Left cardiac atrium (tissue), 4 donors: Measurements from ENCODE around the gene PIGR. TPM values are rescaled to one million over a fixed set of nuclear protein-coding genes. Genes with fewer than 3 reads are reported as not detected.

Source experiments
- ATAC-seq, 2 donors: fragments of 200-7000 bp; cut with Tn5 transposase; one replicate each; pipeline ENCODE4 v1.9.1; 2020; ENCODE audit warnings: mild to moderate bottlenecking in 2 of 2, moderate library complexity in 2 of 2
- DNase-seq: peaks from one replicate; pipeline ENCODE4 v3.0.0-alpha.2; 2020
- intact Hi-C, 2 donors: fragments of 100-400 bp; cut with DNase I; formaldehyde crosslinking; loops; one replicate each; pipeline versions ENCODE4 v1.14.1 to v1.15.1; 2022 to 2023
- total RNA-seq, 2 donors: library from RNA; stranded (reverse); fragmentation: NEBNext Ultra II Directional; extraction: Animal tissue kit (Norgen Biotek cat#: 25700); gene quantifications; one replicate each; pipeline ENCODE4 v1.2.1, GENCODE V29; 2021
- donor health status: DM: no; HTN: yes; CAD: no.
- donor health status: DM: no; HTN: yes; CAD: no; lungs with severe emphysema.
- donor health status: DM: yes; HTN: yes; CAD: no.
- donor health status: Dilated cardiomyopathy.

Gene PIGR
- total RNA-seq, 2 donors from 2014 or later = 0.06 to 0.16 TPM

DNA sequence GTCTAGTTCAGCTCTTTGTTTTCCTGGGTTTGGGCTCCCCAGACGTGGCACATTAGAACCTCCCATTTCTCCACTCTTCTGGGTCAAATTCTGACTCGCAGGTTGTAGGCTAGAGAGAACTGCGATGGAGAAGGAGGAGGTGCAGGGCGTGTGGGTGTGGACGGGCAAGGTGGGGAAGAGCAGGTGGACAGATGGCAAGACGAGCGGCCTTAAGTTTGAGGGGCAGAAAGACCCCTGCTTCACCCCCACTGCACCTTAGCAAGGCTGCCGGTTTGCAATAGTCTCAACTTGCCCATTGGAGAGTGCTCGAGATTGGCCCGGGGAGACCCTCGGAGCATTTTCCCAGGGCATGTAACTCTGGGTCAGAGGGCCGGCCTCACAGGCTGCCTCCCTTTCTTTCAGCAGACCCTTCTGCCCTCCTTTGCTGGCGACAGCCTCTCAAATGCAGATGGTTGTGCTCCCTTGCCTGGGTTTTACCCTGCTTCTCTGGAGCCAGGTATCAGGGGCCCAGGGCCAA, 47.3 kb downstream of the PIGR start:
- no peak for ATAC-seq
- intact Hi-C loops = no loop called here
- no peak for DNase-seq

DNA sequence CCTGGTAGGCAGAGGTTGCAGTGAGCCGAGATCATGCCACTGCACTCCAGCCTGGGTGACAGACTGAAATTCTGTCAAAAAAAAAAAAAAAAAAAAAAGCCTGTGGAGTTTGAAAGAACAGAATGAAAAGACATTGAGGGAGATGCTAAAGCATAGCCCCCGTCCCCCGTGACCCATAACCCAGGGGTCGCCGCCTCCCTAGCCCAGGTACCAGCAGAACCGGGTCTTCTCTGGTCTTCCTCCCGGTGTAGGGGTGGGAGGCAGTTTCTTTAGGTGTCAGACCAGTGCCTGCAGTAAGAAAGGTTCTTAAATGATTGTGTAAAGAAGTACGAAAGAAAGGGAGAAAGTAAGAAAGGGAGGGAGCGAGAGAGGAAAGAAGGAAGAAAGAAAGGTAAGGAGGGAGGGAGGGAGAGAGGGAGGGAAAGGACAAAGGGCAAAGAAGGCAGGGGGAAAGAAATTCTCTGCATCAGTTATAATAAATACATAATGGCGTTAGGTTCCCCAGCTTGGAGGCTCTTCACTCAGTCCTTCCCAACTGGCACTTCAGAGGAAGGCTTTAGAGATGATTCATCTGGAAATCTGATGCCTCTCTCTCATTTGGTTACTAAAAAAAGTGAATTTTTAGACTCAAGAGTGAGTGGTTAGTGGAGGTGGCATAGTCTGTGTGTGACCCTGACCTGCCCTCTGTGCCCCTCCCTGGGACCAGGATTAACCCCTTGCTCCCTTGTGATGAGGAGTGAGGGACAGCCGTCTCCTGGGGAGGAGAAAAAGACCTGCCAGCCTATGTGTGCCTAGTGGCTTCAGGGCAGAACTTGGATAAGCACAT, 48.0 kb downstream of the PIGR start:
- intact Hi-C loops = no loop called here
- DNase-seq (no peak), ATAC-seq (peak; percentile 16 to 71)

DNA sequence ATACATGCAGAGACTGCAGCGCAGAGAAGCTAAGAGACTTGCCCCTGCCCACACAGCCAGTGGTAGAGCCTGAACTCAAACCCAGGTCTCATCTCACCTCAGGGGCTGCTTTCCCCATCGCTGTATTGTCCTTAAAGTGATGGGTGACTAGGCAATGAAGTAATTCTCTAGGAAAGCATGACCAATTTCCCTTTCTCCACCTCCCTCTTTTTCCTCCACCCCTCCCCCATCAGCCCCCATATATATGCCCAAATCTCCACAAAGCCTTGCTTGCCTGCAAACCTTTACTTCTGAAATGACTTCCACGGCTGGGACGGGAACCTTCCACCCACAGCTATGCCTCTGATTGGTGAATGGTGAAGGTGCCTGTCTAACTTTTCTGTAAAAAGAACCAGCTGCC, 49.1 kb downstream of the PIGR start, which contains the start of gene IL24:
TSS of gene IL24 (plus strand) at position 269 of the 400 bp plus-strand sequence. CDS start 390 bp downstream, outside the sequence.
- DNase-seq (no peak), ATAC-seq (no peak)
- intact Hi-C loops = no loop called here

DNA sequence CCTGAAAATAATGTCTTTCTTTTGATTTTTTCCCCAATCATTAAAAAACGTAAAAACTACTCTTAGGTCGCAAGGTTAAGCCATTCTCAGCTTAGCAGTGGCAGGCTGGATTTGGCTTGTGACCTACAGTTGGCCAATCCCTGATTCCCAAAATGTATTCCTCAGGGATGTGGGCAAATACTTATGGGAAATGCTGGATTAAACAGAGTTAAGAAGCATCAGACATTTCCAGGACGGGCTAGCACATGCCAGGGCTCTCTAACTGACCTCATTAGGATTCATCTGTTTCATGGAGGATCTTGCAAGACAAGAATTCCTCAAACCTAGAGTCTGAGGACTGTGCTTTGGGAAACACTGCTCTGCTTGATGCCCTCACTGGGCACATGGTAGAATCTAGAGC, 50.0 kb downstream of the PIGR start:
- DNase-seq (no peak), ATAC-seq (peak in 1 of 2 donors; percentile 16)
- intact Hi-C loops = no loop called here

DNA sequence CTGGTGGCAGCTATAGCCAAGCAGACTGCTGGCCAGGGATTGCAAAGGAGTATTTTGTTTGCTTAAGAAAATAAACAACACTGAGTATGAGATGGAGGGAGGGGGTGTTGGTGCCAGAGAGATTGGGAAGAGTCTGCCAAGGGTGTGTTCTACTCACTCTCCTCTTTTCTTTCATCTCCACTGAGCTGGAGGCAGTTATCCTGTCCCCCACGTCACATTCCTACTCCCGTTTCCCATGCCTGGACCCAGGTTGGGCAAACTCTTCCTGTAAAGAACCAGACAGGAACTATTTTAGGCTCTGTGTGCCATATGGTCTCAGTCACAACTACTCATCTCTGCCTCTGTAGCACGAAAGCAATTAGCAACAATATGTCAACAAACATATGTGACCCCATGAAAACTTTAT, 50.4 kb downstream of the PIGR start:
- intact Hi-C loops = no loop called here
- DNase-seq = no peak
- peak in 1 of 2 donors; percentile 28 for ATAC-seq

DNA sequence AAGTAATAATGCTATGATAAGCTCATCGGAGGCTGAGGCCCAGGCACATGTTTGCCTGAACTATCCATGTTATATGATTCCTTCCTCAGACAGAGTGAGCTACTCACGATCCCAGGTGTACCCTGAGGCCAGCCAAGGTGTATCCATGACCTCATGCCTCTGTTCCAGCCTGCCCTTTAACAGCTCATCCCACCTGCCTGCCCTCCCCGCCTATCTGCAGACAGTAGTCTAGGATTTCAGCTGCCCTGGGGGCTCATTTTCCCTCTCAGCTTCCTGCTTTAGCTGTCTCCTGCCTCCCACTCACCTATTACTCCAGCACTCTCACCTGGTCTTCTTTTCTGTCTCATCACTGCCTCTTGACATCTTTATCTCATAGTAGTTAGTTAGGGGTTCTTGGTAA, 50.9 kb downstream of the PIGR start:
- ATAC-seq = no peak
- no peak for DNase-seq
- intact Hi-C loops = no loop called here

DNA sequence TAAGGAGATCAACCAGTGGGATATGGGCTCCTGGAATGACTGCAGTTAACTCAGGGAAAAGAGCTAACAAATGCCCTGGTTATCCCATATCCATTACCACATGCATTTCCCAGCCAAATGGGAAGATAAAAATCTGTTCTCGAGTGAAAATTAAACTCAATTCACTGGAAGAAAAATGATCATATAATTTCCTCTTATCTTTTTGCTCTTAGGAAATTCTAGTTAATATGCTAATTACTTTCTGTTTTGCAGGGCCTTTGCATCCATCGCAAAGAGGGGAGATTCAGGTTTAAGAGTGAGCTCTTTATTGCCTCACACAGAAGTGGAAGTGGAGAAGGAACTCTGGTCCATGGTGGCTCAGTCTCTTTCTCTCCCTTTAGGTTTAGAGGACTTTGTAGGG, 52.9 kb downstream of the PIGR start:
- intact Hi-C loops = no loop called here
- ATAC-seq (no peak), DNase-seq (no peak)

DNA sequence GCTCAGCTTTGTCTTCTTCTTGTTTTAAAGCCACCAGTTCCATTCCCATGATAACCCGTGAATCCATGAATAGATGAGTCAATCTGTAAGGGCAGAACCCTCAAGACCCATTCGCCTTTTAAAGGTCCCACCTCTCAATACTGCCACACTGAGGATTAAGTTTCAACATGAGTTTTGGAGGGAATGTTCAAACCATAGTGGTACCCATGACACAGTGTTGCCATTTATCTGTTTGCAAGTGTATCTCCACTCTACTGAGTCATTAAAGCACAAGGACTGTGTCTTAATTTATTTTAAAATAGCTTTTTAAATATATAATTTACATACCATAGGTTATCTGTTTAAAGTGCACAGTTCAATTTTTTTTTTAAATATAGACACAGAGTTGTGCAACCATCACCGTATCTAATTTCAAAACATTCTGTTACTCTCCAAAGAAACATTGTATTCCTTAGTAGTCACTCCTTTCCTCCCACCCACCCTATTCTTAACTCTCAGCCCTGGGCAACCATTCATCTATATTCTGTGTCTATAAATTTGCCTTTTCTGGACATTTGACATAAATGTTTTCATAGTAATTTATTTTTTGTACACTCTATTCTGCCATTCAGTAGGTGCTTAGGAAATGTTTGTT, 53.8 kb downstream of the PIGR start:
- DNase-seq (no peak), ATAC-seq (no peak)
- intact Hi-C loops = no loop called here

DNA sequence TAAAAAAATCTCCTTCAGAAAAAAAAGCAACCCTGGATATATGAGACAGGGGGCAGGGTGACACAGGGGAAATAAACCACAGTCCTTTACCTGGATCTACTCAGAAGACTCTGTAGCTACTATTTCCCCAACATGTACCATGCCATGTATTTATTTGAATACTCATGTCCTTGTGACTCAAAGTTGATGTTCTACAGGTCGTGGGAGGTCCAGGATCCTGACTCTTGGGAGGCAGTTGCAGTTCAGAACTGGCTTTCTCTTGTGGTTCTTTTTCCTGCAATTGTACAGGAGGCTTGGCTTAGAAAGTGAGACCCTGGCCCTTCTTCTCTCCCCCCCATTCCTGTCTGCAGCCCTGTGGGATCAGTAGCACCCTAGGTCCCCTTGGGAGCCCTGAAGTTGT, 54.9 kb downstream of the PIGR start:
- ATAC-seq = no peak
- intact Hi-C loops = no loop called here
- no peak for DNase-seq

DNA sequence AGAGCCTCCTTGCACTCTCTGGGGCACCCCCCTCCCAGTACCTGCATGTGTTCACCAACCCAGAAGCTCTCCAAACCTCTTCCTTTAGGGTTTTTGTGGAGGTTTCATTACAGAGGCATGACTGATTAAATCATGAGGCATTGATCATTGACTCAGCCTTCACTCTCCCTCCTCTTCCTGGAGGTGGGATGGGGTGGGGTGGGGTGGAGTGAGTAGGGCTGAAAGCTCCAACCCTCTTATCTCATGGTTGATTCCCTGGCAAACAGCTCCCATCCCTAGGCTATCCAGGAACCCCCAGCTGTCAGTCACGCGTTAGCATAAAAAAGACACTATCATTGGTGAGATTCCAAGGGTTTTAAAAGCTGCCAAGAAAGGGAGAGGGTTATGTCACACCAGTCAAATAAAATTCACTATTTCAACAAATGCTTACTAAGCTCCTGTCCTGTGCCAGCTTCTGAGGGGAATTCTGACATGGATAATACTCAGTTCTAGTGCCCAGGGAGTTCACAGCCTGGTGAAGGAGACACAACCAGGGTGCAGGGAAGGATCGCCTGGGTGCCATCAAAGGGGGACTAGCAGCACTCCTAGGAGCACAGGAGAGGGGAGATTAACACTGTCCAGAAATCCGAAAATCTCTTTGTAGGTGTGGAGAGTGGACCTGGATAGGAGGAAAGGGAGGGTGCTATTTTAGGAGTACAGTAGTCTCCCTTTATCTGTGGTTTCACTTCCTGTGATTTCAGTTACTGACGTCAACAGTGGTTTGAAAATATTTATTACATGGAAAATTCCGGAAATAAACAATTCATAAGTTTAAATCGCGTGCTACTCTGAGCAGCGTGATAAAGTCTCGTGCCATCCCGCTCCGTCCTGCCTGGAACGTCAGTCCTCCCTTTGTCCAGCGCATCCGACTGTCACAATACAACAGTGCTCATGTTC, 55.9 kb downstream of the PIGR start:
- no peak for DNase-seq
- ATAC-seq = peak; percentile 67 to 94
- intact Hi-C loops = no loop called here

DNA sequence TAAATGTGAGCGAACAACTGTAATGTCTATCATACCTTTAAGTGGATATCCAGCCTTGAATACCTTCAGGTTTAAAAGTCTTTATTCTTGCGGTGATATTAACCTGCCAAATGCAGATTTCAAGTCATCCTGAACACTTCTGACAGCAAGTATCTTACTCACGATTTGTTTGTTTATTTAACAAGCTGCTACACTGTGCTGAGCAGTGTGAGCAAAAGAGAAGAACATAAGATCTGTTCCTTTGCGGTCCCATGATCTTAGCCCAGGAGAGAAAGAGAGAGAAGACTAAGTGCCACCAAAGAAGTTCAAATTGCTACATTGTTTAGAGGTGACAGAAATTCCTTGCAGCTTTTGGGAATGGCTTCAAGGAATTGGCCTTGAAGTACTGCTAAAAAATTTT, 58.6 kb downstream of the PIGR start:
- ATAC-seq = no peak
- intact Hi-C loops = no loop called here
- DNase-seq = no peak

DNA sequence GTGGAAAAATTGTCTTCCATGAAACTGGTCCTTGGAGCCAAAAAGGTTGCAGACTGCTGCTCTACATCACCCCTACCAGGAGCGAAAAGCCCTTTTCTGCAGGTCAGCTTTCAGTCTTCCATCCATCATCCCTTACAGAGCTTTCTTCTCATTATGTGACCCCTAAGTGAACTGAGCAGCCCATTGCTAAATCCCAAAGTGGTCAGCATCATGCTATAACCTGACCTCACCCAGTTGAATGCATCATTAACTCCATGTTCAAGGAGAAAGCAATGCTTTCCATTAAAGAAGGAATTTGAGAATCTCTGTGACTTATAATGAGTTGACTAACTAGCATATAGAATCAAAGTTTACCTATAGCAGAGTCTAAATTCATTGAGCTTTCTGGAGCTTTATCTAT, 59.4 kb downstream of the PIGR start:
- DNase-seq (no peak), ATAC-seq (no peak)
- intact Hi-C loops = no loop called here

DNA sequence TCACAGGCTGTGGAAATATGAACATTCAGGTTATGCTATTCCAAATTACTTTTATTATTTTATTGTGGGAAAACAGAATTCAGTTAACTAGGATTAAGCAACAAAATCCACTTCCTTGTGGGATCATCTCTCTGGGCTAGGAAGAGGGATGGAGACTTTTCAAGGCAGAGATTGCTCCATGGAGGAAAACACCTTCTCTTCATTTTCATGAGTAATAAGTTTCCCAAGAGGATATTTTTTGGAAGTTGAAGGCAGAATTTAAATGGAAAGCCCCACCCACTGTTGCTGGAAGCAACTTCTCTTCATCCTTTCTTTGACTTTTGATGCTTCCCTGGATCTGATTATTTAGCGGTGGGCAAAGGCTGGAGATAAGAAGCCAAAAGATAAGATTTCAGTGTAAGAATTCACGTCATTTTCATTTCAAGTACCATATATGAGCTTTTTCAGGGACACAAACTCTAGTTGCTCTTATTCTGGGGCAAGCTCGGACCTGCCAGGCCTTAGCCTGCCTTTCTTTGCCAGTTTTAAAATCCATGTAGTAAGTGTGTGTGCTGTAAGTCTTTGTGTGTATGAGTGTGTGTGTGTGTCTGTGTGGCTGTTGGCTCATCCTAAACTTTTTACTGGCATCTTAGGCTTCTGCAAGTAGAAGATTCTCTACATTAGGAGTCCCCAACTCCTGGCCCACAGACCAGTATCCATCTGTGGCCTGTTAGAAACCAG, 60.8 kb downstream of the PIGR start:
- no peak for DNase-seq
- intact Hi-C loops = no loop called here
- ATAC-seq = no peak

DNA sequence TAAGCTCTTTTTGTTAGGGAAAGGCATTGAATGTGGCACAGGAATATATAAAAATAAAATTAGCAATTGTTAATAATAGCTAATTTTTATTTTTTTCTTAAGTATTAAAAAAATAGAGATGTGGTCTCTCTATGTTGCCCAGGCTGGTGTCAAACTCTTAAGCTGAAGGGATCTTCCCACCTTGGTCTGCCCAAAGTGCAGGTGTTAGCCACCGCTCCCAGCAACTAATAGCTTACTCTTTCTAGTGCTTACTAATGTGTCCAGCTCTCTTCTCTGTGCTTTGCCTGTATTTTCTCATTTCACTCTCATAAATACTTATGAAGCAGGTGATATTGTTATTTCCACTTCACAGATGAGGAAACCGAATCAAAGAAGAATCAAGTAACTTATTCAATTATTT, 62.4 kb downstream of the PIGR start:
- intact Hi-C loops = no loop called here
- no peak for ATAC-seq
- no peak for DNase-seq

DNA sequence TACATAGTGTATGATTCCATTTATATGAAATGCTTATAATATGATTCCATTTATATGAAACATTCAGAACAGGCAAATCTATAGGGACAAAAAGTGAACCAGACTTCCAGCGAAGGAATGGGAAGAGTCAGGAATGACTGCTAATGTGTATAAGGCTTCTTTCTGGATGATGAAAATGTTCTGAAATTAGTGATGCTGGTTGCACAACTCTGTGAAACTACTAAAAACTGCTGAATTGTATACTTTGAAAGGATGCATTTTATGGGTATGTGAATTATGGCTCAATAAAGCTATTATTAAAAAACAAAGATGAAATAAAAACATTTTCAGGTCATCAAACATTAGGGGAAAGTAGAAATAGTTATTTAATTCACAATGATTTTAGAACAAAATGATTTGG, 63.1 kb downstream of the PIGR start:
- no peak for ATAC-seq
- DNase-seq = no peak
- intact Hi-C loops = no loop called here

DNA sequence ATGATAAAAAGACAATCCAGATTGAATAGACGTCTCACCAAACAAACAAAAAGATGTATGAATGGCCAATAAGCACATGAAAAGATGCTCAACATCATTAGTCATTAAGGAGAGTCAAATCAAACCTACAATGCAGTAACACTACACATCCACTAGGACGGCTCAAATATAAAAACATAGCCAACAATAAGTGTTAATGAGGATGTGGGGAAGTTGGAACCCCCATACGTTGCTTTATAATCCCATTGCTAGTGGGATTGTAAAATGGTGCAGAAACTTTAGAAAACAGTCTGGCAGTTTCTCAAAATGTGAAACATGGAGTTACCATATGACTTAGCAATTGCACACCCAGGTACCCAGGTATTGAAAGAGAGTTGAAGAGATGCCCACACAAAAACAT, 63.7 kb downstream of the PIGR start:
- DNase-seq (no peak), ATAC-seq (no peak)
- intact Hi-C loops = no loop called here

DNA sequence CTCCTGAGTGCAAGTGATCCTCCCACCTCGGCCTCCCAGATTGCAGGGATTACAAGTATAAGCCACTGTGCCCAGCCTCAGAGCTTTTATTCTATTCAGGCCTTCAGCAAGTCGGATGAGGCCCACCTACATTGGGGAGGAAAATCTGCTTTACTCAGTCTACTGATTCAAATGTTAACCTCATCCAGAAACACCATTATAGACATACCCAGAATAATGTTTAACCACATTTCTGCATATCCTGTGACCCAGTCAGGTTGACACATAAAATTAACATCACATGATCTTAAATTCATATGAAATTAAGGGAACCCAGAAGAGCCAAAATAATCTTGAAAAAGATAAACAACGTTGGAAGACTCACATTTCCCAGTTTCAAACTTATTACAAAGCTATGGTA, 66.0 kb downstream of the PIGR start:
- DNase-seq = no peak
- intact Hi-C loops = no loop called here

More for the DNA sequence above, 66.0 kb downstream of the PIGR start:
- no peak for ATAC-seq
